ENCODE measurements around the gene LONP1.
A peak's percentile ranks its signal among the peaks of the same experiment; 100 is the strongest.
"Not testable (repeated sequence)": the region's sequence is repeated elsewhere in the genome, so short reads cannot be mapped to it uniquely, and the experiment has no call there.

Gene LONP1

DNA sequence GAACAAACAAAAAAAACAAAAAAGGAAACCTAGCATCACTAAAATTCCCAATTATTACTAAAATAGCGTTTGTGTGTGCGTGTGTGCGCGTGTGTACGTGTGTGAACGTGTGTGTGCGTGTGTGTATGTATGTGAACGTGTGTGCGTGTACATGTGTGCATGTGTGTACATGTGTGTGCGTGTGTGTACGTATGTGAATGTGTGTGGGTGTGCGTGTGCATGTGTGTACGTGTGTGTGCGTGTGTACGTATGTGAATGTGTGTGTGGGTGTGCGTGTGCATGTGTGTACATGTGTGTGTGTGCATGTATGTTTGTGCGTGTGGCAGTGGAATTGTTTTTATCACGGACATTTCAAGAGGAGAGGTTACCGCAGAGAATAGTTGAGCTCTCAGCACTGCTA lies 22.1 kb upstream of the LONP1 start:
- no peaks in the 10 kb centered on the region for H3K4me1 ChIP-seq (ENCODE audit: control insufficient read depth, insufficient read depth, low read length)
- no peak overlapping the region for H3K9ac ChIP-seq (ENCODE audit: low read depth, low read length)
- peaks cover 5% of the 10 kb centered on the region for H3K27me3 ChIP-seq (ENCODE audit: control insufficient read depth, insufficient read depth, low read length)
- no peaks in the 10 kb centered on the region for H3K9me3 ChIP-seq (replicated peaks; ENCODE audit: low read length)
- H3K36me3 ChIP-seq (ENCODE audit: insufficient read depth, low read length) = no peaks in the 10 kb centered on the region
- H3K4me2 ChIP-seq (ENCODE audit: low read length) = no peak overlapping the region
- H3K4me3 ChIP-seq (ENCODE audit: low read length) = no peak overlapping the region

DNA sequence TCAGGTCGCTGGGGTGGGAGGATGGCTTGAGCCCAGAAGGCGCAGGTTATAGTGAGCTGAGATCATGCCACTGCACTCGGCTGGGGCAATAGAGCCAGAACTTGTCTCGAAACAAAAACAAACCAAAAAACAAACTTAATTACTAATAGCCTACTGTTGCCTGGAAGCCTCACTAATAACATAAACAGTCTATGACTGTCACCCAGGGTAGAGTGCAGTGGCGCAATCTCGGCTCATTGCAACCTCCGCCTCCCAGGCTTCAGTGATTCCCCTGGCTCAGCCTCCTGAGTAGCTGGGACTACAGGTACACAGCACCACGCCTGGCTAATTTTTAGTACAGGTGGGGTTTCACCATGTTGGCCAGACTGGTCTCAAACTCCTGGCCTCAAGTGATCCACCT lies 18.5 kb upstream of the LONP1 start:
- Histone ChIP-seq H3K36me3 (ENCODE audit: insufficient read depth, low read length) (no peaks in the 10 kb centered on the region), H3K4me3 (ENCODE audit: low read length) (no peak overlapping the region), H3K4me2 (ENCODE audit: low read length) (no peak overlapping the region), H3K9ac (ENCODE audit: low read depth, low read length) (no peak overlapping the region), H3K4me1 (ENCODE audit: control insufficient read depth, insufficient read depth, low read length) (no peaks in the 10 kb centered on the region), H3K27me3 (ENCODE audit: control insufficient read depth, insufficient read depth, low read length) (no peaks in the 10 kb centered on the region), H3K9me3 (replicated peaks; ENCODE audit: low read length) (no peaks in the 10 kb centered on the region)

GRCh38 chr19:5733172-5733571 lies 13.2 kb upstream of the LONP1 start:
- not testable (repeated sequence) for H3K27me3 ChIP-seq (ENCODE audit: control insufficient read depth, insufficient read depth, low read length); H3K4me2 ChIP-seq (ENCODE audit: low read length); H3K9me3 ChIP-seq (replicated peaks; ENCODE audit: low read length); H3K36me3 ChIP-seq (ENCODE audit: insufficient read depth, low read length); H3K4me1 ChIP-seq (ENCODE audit: control insufficient read depth, insufficient read depth, low read length); H3K4me3 ChIP-seq (ENCODE audit: low read length); H3K9ac ChIP-seq (ENCODE audit: low read depth, low read length)

DNA sequence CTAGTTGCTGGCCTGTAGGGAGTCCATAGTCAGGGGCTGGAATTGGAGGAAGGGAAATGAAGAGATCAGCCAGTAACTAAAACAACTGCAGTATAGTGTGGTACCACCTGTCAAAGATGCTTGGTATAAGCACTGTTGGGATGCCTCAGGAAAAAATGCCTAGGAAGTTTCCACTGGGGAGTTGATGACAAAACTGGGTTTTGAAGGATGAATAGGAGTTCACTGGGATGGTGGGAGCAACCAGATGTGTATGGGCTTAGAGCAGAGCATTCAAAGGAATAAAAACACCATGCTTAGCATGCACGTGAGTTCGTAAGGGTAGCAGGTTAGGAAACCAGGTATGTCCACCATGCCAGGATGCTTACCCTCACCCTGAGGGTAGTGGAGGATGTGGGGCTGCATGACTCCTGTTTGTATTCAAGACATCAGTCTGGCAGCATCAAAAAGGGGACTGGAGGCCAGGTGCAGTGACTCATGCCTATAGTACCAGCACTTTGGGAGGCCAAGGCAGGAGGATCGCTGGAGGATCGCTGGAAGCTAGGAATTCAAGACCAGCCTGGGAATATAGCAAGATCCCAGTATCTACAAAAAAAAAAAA lies 7.6 kb upstream of the LONP1 start:
- Histone ChIP-seq H3K4me2 (ENCODE audit: low read length) (no peak overlapping the region), H3K27me3 (ENCODE audit: control insufficient read depth, insufficient read depth, low read length) (no peaks in the 10 kb centered on the region), H3K4me1 (ENCODE audit: control insufficient read depth, insufficient read depth, low read length) (no peaks in the 10 kb centered on the region), H3K36me3 (ENCODE audit: insufficient read depth, low read length) (no peaks in the 10 kb centered on the region), H3K4me3 (ENCODE audit: low read length) (no peak overlapping the region), H3K9ac (ENCODE audit: low read depth, low read length) (no peak overlapping the region), H3K9me3 (replicated peaks; ENCODE audit: low read length) (no peaks in the 10 kb centered on the region)

GRCh38 chr19:5719274-5719960 lies 529 bp downstream of the LONP1 start:
- Histone ChIP-seq H3K27me3 (ENCODE audit: control insufficient read depth, insufficient read depth, low read length) (no peaks in the 10 kb centered on the region), H3K4me1 (ENCODE audit: control insufficient read depth, insufficient read depth, low read length) (peaks cover 21% of the 10 kb centered on the region), H3K9me3 (replicated peaks; ENCODE audit: low read length) (no peaks in the 10 kb centered on the region), H3K9ac (ENCODE audit: low read depth, low read length) (peak overlapping the region; percentile 92), H3K4me2 (ENCODE audit: low read length) (peak overlapping the region; percentile 86), H3K36me3 (ENCODE audit: insufficient read depth, low read length) (peaks cover 9% of the 10 kb centered on the region), H3K4me3 (ENCODE audit: low read length) (peak overlapping the region; percentile 84)

DNA sequence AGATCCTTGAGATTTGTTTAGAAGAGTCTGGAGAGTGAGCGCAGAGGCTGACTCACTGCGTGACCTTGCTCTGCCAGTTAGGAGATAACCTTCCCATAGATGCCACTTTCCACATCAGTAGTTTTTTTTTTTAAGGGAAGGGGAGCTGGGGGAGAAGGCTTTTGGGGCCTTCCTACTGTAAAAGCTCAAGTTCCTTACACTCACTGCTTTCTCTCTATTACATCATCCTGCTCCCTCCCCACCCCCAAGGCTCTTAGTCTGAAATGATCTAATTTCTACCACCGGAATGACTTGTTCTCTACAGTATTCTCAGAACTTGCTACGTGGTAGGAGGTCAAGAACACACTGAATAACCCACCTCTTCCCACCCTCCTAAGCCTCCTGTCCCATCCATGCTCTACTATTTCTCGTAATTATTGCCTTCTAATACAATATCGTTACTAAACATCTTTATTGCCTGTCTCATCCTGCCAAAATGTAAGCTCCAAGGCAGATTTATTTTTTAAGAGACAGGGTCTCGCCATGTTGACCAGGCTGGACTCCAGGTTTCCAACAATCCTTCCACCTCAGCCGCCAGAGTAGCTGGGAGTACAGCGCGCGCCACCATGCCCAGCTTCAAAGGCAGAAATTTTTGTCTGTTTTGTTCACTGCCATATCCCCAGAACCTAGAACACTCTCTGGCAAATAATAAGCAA lies 1.2 kb downstream of the LONP1 start:
- no peaks in the 10 kb centered on the region for H3K9me3 ChIP-seq (replicated peaks; ENCODE audit: low read length)
- H3K4me2 ChIP-seq (ENCODE audit: low read length) = peak overlapping the region; percentile 86
- H3K9ac ChIP-seq (ENCODE audit: low read depth, low read length) = peak overlapping the region; percentile 92
- H3K4me1 ChIP-seq (ENCODE audit: control insufficient read depth, insufficient read depth, low read length) = peaks cover 21% of the 10 kb centered on the region
- H3K4me3 ChIP-seq (ENCODE audit: low read length) = peak overlapping the region; percentile 84
- peaks cover 13% of the 10 kb centered on the region for H3K36me3 ChIP-seq (ENCODE audit: insufficient read depth, low read length)
- no peaks in the 10 kb centered on the region for H3K27me3 ChIP-seq (ENCODE audit: control insufficient read depth, insufficient read depth, low read length)

DNA sequence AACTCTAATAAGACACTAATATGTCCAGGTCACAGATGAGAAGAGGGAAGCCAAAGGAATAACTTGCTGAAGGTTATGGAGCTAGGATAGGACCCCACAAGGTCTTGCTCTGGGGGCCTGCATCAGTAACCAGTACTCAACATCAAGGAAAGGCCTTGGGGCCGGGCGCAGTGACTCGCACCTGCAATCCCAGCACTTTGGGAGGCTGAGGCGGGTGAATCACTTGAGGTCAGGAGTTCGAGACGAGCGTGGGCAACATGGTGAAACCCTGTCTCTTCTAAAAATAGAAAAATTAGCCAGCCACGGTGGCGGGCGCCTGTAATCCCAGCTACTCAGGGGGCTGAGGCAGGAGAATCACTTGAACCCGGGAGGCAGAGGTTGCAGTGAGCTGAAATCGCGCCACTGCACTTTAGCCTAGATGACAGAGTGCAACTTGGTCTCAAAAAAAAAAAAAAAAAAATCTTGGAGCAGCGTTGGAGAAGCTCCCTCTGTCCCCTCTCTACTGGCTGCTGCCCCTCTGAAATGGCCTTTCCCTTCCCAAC lies 1.8 kb downstream of the LONP1 start:
- peaks cover 21% of the 10 kb centered on the region for H3K4me1 ChIP-seq (ENCODE audit: control insufficient read depth, insufficient read depth, low read length)
- H3K9me3 ChIP-seq (replicated peaks; ENCODE audit: low read length) = no peaks in the 10 kb centered on the region
- peaks cover 19% of the 10 kb centered on the region for H3K36me3 ChIP-seq (ENCODE audit: insufficient read depth, low read length)
- H3K4me2 ChIP-seq (ENCODE audit: low read length) = peak overlapping the region; percentile 86
- peak overlapping the region; percentile 84 for H3K4me3 ChIP-seq (ENCODE audit: low read length)
- H3K27me3 ChIP-seq (ENCODE audit: control insufficient read depth, insufficient read depth, low read length) = no peaks in the 10 kb centered on the region
- H3K9ac ChIP-seq (ENCODE audit: low read depth, low read length) = peak overlapping the region; percentile 92

- Histone ChIP-seq H3K9me3 (replicated peaks; ENCODE audit: low read length) (no peaks in the 10 kb centered on the region), H3K9ac (ENCODE audit: low read depth, low read length) (peak overlapping the region; percentile 18), H3K36me3 (ENCODE audit: insufficient read depth, low read length) (peaks cover 26% of the 10 kb centered on the region), H3K4me3 (ENCODE audit: low read length) (peak overlapping the region; percentile 46), H3K27me3 (ENCODE audit: control insufficient read depth, insufficient read depth, low read length) (no peaks in the 10 kb centered on the region), H3K4me2 (ENCODE audit: low read length) (peak overlapping the region; percentile 86), H3K4me1 (ENCODE audit: control insufficient read depth, insufficient read depth, low read length) (peaks cover 21% of the 10 kb centered on the region)
These were observed 2.6 kb downstream of the LONP1 start for GRCh38 chr19:5717215-5717935.

DNA sequence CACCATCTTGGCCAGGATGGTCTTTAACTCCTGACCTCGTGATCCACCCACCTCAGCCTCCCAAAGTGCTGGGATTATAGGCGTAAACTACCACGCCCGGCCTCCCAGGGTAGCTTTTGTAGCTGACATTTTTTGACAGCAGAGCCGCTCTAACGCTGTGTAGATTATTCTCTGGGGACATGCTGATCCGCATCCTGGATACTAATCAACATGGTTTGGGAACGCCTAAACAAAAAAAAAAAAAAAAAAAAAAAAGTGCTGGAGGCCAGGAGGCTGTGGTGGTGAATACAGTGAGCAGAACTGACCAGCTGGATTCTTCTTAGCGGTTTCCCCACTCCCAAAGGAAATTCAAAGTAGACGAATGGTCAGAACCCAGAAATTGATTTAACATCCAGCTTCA lies 5.1 kb downstream of the LONP1 start:
- Histone ChIP-seq H3K9me3 (replicated peaks; ENCODE audit: low read length) (no peaks in the 10 kb centered on the region), H3K4me2 (ENCODE audit: low read length) (no peak overlapping the region), H3K4me1 (ENCODE audit: control insufficient read depth, insufficient read depth, low read length) (peaks cover 18% of the 10 kb centered on the region), H3K27me3 (ENCODE audit: control insufficient read depth, insufficient read depth, low read length) (no peaks in the 10 kb centered on the region), H3K9ac (ENCODE audit: low read depth, low read length) (no peak overlapping the region), H3K36me3 (ENCODE audit: insufficient read depth, low read length) (peaks cover 46% of the 10 kb centered on the region), H3K4me3 (ENCODE audit: low read length) (no peak overlapping the region)

DNA sequence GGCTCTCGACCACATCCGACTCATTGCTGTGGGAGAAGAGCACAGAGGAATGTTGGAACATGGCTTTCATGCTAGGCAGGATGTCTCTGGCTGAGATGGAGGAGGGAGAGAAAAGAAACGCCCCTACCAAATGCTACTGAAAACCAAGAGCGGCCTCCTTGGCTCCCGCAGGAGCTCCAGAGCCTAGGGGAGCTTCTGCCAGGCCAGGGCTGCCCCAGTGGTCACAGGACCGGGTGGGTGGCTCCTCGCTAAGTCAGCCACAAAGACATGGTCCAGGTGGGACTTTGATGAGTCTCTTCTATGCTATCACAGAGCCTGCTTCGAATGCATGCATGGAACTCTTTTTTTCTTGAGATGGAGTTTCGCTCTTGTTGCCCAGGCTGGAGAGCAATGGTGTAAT lies 6.7 kb downstream of the LONP1 start:
- H3K36me3 ChIP-seq (ENCODE audit: insufficient read depth, low read length) = peaks cover 48% of the 10 kb centered on the region
- no peak overlapping the region for H3K4me2 ChIP-seq (ENCODE audit: low read length)
- H3K4me1 ChIP-seq (ENCODE audit: control insufficient read depth, insufficient read depth, low read length) = peaks cover 10% of the 10 kb centered on the region
- no peak overlapping the region for H3K4me3 ChIP-seq (ENCODE audit: low read length)
- no peaks in the 10 kb centered on the region for H3K9me3 ChIP-seq (replicated peaks; ENCODE audit: low read length)
- H3K27me3 ChIP-seq (ENCODE audit: control insufficient read depth, insufficient read depth, low read length) = no peaks in the 10 kb centered on the region
- no peak overlapping the region for H3K9ac ChIP-seq (ENCODE audit: low read depth, low read length)

- H3K4me1 ChIP-seq (ENCODE audit: control insufficient read depth, insufficient read depth, low read length) = no peaks in the 10 kb centered on the region
- H3K9ac ChIP-seq (ENCODE audit: low read depth, low read length) = no peak overlapping the region
- no peak overlapping the region for H3K4me2 ChIP-seq (ENCODE audit: low read length)
- peaks cover 53% of the 10 kb centered on the region for H3K36me3 ChIP-seq (ENCODE audit: insufficient read depth, low read length)
- H3K4me3 ChIP-seq (ENCODE audit: low read length) = no peak overlapping the region
- H3K9me3 ChIP-seq (replicated peaks; ENCODE audit: low read length) = no peaks in the 10 kb centered on the region
- no peaks in the 10 kb centered on the region for H3K27me3 ChIP-seq (ENCODE audit: control insufficient read depth, insufficient read depth, low read length)
These were observed 8.2 kb downstream of the LONP1 start for GRCh38 chr19:5711713-5712161.

Measured in skeletal muscle satellite cell (primary cell).